GM19238 (cell line): Measurements from ENCODE around the gene BCR.

Experiments
- DNase-seq: peaks from one replicate; pipeline ENCODE4 v3.0.0; 2011; ENCODE audit warnings: low spot score; ENCODE audit not compliant: insufficient read length

The BCR gene

DNA sequence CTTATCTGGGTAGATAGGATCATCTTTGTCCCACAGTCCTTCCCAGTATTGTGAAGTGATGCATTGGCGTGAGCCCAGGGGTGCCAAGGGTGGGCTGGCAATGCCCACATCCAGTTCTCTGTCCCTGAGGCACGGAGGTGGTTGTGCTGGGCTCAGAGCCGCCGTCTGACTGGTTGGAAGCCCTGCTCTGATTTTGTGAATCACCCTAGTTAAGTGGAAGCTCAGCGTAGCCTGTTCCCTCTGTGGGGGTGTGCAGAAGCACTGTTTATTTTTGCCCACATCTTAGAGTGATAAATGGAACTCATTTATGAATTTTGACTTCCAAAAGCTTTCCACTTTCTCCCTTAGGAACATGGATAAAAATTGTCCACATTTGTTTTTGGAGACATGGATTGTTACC is 13.6 kb downstream of the BCR start:
- DNase-seq = no peak

DNA sequence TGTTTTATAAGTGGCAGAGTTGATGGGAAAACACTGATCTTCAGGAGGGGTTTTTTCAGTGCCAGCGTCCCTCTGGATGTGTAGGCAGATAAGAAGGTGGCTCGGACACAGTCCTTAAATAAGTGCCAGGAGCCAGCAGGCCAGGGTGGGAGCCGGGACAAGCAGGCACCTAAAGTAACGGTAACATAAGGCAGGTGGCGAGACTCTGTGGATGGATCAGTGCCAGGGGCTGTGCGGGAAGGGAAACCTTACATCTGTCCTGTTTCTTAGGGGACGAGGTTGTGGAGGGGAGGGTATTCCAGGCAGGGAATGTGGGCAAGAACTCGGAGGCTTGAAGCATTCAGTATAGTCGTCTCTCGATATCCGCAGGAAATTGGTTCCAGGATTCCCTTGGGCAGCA is 15.9 kb downstream of the BCR start:
- no peak for DNase-seq

DNA sequence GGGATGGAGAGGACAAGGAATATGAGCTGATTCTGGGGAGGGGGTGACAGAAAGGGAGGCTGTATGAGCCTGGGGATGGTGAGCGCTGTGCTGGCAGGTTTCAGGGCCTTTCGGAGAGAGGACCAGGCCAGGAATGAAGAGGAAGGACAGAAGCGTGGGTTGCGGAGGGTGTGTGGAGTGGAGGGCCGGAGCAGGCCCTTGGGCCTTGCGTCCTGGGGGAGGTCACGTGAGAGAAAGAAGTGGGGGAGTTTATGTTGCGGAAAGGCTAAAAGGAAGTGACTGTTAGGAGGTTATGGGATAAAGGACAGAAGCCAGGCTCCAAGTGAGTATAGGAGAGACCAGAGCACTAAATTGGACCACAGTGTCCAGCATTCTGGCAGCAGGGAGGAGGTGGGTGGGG is 17.5 kb downstream of the BCR start:
- DNase-seq = no peak

DNA sequence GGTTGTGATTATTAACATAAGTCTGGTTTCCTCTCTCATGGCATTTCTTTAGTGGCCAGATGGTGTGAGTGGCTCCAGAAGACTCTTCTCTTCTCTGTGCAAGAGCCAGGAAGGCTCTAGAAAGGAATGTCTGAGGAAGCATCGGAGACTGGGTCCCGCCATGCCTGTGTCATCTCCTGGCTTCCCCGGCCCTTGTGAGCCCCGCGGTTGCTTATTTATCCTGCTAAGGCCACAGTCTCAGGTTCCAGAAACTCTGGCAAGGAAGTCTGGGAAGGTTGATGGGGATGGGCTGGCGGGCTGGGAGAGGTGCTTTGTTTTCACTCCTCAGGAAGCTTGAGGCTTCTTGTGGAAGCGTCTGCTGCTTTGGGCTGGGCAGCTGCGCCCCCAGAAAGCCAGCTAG is 18.9 kb downstream of the BCR start:
- no peak for DNase-seq

DNA sequence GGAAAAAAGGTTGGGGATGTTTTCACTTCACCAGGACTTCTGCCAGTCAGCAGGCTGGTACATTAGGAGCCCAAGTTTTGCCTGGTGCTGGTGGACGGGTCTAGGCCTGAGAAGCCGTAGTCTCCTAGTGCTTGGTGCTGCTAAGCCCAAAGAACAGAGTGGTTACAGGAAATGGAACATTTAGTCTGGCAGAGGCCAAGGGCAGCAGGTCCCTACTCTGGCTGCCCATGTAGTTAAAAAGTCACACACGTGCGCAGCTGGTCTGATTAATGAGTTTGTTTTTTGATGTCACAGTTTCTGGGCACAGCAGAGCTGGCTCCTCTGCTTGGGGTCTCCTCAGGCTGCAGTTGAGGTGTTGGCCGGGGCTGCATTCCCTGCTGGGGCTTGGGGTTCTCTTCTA is 20.6 kb downstream of the BCR start:
- DNase-seq = no peak

DNA sequence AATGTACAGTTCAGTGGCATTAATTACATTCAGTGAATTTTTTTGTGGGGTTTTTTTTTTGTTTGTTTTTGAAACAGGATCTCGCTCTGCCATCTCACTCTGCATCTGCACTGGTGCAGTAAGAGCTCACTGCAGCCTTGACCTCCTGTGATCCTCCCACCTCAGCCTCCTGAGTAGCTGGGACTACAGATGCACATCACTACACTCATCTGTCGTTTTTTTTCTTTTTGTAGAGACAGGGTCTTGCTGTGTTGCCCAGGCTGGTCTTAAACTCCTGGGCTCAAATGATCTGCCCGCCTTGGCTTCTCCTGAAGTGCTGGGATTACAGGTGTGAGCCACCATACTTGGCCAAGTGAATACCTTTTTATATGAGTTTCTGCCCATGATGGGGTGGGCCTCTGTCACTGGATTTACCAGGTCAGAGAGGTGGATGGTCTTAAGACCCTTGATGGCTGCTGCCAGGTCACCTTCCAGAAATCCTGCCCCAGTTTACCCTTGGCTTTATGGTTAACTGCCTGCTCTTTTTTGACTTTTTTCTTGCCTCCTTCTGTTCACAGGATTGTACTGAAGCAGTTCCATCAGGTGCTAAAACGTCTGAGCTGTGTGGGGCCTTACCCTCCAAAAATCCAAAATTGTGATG is 22.6 kb downstream of the BCR start:
- no peak for DNase-seq

DNA sequence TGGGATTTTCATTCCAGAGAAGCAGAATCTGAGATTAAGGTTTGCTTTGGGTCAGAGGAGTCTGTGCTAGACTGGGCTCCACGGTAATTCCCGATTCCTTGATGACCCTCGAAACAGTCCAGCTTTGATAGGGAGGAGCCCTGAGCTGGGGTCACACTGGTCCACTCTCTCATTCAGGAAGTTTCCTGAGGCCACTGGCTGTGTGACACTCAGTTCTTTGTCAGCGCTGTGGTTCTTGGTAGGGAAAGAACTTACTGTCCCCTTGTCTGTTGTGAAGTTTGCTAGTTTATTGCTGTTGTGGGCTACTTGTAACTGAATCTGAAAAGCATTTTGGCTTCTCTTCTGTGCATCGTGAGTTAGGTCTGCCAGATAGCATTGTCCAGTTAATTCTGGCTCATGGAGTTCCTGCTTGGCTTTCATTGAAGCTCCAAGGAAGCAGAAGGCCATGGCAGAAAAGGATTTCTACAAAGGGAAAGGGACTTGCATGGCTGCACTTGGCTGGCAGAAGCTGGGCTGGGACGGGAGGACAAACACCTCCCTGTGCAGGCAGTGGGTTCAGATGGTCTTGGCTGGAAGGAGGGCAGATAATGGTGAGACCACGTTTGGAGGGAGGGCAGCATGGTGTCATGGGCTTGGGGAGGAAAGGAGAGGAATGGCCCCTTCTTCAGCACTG is 23.3 kb downstream of the BCR start:
- DNase-seq = no peak

DNA sequence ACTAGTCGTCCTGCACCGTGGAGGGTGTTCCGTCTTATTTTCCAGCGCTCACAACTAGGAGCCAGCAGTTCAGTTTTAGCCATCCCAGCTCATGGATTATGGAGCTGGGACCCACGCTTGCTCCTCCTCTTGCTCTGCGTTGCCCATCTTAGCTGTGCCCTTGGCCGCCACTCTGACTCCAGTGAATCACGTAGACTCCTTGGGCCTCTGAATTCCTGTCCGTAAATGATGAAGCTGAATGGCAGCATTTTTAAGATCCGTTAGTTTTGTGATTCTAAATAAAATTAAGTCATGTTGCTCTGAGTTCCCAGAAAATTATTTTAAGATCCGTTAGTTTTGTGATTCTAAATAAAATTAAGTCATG is 23.8 kb downstream of the BCR start:
- DNase-seq = no peak

DNA sequence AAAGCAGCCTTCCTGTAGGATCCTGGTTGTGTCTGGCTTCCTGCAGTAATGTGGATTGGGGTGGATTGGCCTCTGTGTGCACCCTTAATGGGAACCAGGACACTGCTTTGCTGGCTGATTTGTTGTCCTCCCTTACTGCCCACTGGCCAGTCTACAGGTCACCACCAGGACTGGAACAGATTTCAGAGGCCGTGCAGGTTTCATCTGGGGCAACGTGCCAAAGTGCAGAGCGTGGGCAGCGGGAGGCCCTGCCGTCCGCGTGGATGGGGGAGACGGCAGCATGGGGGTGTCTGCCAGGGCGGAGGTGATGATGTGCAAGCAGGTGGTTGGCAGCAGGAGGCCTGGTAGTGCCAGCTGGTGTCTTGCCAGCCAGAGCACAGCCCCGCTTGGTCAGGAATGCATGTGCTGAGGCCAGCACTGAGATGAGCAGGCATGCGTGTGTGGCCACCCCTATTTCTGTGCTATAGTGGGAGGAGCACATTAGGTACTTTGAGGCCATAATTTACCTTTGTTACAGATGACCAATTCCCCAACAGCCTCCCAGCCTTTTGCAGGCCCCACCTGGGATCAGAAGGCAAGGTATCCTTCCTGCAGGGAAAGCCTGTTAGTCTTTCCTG is 24.3 kb downstream of the BCR start:
- no peak for DNase-seq

DNA sequence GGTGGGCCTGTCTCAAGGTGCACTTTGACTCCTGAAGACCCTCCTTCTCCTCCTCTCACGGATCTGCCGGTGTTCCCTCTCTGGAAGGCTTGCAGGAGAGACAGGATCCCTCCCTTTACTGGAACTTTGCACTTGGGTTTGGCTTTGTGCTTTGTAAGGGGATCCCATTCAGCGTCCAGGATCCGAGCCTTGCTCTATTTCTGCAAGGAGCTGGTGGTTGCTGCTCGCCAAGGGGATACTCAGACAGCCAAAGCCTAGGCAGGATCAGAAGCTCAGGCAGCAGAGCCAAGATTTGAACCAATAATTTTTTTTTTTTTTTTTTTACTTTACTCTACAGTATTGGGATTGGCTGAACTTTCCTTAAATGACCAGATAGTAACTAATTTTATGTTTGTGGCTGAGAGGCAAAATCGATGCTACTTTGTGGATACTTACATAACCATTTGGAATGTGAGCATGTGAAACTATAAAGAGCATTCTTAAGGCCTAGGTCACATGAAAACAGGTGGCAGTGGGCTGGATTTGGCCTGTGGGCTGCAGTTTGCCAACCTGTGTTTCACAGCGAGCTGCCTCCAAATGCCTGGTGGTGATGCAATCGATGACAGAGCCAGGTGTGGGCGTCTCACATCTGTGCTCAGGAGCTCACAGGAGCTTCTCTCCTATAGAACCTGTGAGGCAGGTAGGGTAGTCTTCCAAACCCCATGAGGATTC is 25.2 kb downstream of the BCR start:
- DNase-seq = no peak

DNA sequence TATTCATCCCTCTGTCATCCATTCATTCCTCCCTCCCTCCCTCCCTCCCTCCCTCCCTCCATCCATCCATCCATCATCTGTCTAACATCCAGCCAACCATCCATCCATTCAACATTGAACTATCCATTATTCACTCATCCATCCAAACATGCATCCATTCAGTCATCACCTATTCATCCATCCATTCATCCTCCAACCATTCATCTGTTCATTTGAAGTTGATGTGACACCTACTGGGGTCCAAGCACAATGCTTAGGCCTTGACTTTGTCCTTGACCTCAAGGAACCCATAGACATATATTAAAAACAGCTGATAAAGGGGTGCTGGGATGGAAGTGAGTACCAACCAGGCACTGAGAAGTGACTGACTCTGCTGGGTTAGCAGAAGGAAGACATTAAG is 26.6 kb downstream of the BCR start:
- DNase-seq = no peak

DNA sequence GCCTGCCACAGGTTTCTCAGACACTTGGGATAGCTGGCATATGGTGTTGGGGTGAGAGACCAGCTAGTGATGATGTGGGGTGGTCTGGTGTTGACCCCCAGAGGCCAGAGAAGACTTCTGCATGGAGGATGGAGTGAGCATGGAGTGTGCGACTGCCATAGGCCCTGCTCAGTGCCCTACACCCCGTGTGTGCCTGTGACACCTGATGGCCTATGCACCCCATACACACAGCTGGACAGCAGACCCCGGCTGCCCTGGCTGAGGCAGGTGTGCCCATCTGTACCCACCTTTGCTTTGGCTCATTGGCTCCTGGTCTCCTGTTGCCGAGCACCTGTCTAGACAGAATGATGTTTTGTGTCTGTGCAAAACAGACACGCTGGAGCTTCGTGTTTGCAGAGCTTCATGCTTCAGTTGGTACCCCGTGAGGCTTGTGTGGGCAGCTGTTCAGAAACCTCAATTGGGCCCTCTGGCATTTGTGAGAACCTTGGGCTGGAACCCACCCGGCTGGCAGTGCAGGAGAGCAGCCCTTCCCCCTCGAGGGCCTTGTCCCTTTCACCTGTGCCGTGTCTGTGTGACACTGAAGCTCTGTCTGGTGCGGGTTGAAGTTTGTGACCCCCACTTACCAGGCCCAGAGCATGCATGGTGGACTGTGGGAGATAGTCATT is 27.6 kb downstream of the BCR start:
- DNase-seq = no peak

DNA sequence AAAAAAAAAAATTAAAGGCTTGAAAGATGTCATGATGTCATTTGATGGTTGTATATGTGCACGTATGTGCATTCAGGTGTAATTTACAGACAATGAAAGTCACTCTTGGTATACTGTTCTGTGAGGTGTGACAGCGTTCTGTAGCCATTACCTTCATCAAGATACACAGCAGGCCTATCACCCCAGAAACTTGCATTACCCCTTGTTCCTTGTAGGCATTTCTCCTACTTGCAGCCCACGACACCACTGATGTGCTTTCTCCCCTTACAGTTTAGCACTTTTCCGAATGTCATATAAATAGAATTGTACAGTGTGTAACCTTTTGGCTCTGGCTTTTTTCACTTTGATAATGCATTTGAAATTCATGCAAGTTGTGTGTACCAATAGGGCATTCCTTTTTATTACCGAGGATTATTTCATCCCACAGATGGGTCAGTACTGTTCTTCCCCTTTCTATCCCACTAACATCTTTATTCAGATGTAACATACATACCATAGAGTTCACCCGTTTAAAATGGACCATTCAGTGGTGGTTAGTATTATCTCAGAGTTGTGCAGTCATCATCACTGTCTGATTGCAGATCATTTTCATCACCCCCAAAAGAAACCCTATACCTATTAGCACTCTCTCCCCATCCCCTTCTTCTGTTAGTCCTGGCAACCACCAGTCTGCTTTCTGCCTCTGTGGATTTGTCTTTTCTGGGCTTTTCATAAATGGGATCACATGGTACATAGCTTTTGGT is 30.3 kb downstream of the BCR start:
- no peak for DNase-seq

DNA sequence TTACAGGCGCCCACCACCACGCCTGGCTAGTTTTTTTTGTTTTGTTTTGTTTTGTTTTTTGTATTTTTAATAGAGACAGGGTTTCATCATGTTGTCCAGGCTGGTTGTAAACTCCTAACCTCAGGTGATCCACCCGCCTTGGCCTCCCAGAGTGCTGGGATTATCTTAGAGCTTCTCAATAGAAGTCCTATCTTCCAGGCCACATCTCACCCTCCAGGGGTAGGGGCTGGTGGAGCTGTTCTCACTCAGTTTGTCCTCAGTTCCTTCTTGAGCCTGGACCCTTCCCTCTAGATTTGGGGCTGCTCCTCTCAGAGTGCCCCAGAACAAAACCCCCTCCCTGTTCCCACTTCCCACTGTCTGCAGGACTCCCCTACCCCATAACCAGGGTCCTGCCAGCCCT is 31.3 kb downstream of the BCR start:
- DNase-seq = no peak

DNA sequence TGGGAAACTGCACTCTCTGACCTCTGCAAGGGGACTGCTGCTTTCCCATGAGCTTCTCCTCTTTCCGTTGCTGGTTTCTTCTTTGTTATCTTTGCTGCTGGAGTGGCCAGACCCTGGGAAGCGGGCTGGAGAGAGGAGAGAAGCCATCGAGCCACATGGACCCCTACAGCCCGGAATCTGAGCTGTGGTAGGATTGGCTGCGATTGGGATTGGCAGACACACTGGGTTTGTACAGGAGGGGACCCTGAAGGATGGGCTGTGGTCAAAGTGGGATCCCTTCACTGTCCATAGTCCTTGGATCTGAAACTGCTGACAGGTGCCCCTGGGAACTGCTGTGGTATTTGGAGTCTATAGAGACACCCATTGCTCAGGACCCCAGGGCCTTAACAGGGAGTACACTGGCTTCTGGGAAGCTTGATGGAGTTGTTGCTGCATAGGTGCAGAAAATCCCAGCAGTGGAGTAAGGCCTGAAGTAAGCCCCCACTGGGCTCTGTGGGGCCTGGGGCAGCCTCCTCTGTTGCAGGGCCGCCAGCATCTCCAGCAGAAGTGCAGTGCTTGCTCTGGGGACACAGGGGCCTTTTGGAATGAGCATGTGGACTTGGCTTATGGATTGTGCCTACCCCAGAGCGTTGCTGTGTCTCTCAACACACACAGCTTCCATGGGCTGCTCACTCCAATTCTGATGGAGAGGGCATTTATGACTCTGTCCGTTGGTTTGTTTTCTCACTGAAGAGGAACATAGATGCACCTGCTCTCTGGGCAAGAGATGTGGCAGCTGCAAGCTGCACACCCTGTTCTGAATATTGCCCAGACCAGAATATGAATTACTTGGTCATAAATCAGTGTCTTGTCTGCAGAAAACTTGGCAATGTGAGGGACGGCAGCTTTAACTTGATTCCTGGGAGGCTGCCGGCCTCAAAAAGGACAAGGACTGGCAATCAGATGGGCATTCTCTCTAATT is 32.0 kb downstream of the BCR start:
- no peak for DNase-seq

DNA sequence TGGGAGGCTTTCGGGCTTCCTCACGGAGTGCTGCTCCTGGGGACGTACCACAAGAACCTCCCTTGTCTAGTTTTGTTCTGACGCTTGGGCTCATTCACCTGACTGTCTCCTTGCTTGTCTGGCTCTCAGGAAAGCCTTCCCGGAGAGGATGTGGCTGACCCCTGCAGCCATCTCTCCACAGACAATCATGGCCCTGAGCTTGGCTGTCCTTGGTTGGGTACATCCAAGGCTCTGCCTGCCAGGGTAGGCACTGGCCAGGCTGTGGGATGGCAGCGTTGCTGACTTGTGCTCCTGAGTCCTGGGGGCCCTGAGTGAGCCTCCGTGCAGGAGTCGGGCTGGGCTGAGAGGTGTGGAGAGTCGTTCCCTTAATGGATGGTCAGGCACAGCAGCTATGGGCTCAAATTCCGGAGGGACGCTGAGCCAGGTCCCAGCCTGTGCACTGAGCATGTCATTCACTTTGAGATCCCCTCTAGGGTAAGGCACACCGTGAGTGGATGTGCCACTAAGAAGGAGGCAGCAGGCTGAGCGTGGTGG is 32.8 kb downstream of the BCR start:
- no peak for DNase-seq

DNA sequence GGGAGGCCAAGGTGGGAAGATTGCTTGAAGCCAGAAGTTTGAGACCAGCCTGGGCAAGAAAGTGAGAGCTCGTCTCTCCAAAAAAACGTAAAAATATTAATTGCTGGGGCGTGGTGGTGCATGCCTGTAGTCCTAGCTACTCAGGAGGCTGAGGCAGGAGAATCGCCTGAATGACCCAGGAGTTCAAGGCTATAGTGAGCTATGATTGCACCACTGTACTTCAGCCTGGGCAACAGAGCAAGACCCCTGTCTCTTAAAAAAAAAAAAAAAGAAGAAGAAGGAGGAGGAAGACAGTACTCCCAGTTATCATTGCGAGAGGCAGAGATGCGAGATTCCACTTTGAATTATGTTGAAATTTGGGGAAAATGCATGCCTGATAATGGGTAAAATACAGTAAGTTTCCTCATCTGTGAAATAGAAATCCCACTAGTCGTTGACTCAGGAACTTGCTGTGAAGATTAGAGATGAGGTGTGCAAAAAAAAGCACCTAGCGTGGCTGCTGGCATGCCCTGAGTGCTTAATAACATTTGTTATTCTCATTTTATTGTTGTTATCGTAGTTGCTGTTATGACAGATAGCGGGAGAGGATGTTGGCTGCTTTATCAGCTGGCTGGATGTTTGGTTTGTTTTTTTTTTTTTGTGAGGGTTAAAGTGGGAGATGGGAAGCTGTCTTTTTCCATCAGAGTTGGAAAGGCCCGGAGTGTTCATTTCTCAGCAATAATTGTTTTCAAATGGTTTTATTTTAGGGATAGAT is 33.4 kb downstream of the BCR start:
- no peak for DNase-seq

DNA sequence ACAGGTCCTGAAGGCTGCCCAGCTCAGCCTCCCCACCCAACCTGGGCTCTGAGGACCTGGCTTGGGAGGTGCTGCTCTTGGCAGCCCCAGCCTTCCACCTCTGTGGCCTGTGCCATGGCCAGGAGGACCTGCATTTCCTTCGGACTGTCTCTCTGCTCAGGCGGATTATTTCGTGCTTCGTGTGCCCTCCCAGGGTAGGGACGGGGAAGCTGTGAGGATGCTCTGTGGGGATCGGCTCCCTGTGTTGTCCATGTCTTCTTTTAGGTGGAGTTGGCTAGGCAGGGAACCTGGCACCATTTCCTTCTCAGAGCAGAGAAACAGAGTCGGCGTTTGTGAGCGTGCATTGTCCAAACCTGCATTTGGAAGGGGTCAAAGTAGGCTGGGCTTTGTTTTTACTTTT is 34.1 kb downstream of the BCR start:
- no peak for DNase-seq
